Activated CD4-positive, alpha-beta T cell treated with anti-CD3 and anti-CD28 coated beads, Interleukin-2, amount 50 U/mL, for 1 hour (primary cell): ENCODE measurements around the gene WFIKKN1.
A peak's percentile ranks its signal among the peaks of the same experiment; 100 is the strongest.

Experiments
- DNase-seq: peaks from one replicate; pipeline ENCODE4 v3.0.0-alpha.2; 2020

Gene WFIKKN1

GRCh38 chr16:675884-676564 is 45.2 kb downstream of the WFIKKN1 start:
- DNase-seq, result no peak

GRCh38 chr16:676565-676902 is 45.7 kb downstream of the WFIKKN1 start:
- no peak for DNase-seq

GRCh38 chr16:676913-677312 is 46.1 kb downstream of the WFIKKN1 start:
- peak; percentile 59 for DNase-seq

- DNase-seq, result no peak
These were observed 46.8 kb downstream of the WFIKKN1 start for GRCh38 chr16:677316-678190.

- no peak for DNase-seq
These were observed 47.5 kb downstream of the WFIKKN1 start for GRCh38 chr16:678209-678857.

GRCh38 chr16:678858-679813 is 48.4 kb downstream of the WFIKKN1 start:
- DNase-seq, result peak; percentile 40

- peak; percentile 88 for DNase-seq
These were observed 49.2 kb downstream of the WFIKKN1 start, which contains the start of gene STUB1 for GRCh38 chr16:679814-680624. TSS of gene STUB1 (plus strand) at chr16:680410. CDS start at chr16:680526, 116 bp downstream.

- DNase-seq, result no peak
These were observed 49.8 kb downstream of the WFIKKN1 start for GRCh38 chr16:680625-680945.

- DNase-seq, result no peak
These were observed 50.4 kb downstream of the WFIKKN1 start for GRCh38 chr16:680967-681745.

- DNase-seq, result no peak
These were observed 51.1 kb downstream of the WFIKKN1 start for GRCh38 chr16:681746-682427.

GRCh38 chr16:682493-683395 is 52.0 kb downstream of the WFIKKN1 start:
- DNase-seq, result no peak

GRCh38 chr16:683396-684070 is 52.7 kb downstream of the WFIKKN1 start:
- DNase-seq, result no peak
